Loucy (cell line): ENCODE measurements around the gene TGFBR3.

ENCODE experiments used
- H2AFZ ChIP-seq: fragments of 200-600 bp; sonication (generic); 2 replicates; pipeline ENCODE4 v1.6.0; 2016; ENCODE audit warnings: antibody characterized with exemption, mild to moderate bottlenecking, low read length, moderate library complexity
- H3F3A ChIP-seq: fragments of 200-600 bp; 2 replicates; pipeline ENCODE4 v1.6.0; 2016; ENCODE audit warnings: antibody characterized with exemption, low read depth, mild to moderate bottlenecking
- H3K27me3 ChIP-seq: fragments of 200-600 bp; sonication (generic); 2 replicates; pipeline ENCODE4 v1.6.1; 2014; ENCODE audit warnings: low read length, mild to moderate bottlenecking; ENCODE audit not compliant: insufficient read depth, poor library complexity, severe bottlenecking
- H3K36me3 ChIP-seq: fragments of 200-600 bp; sonication (generic); 2 replicates; pipeline ENCODE4 v1.6.1; 2016; ENCODE audit warnings: low read length; ENCODE audit not compliant: insufficient read depth
- H3K4me1 ChIP-seq: fragments of 200-600 bp; sonication (generic); 2 replicates; pipeline ENCODE4 v1.5.1; 2014; ENCODE audit warnings: low read length, mild to moderate bottlenecking; ENCODE audit not compliant: insufficient read depth, poor library complexity, severe bottlenecking
- H3K4me2 ChIP-seq: fragments of 200-600 bp; sonication (generic); 2 replicates; pipeline ENCODE4 v1.6.0; 2014; ENCODE audit warnings: antibody characterized with exemption, low read length, low read depth, mild to moderate bottlenecking; ENCODE audit not compliant: poor library complexity, severe bottlenecking
- H3K4me3 ChIP-seq: fragments of 200-600 bp; sonication (generic); 2 replicates; pipeline ENCODE4 v1.5.1; 2014; ENCODE audit warnings: low read length, mild to moderate bottlenecking, mixed read lengths; ENCODE audit not compliant: poor library complexity, severe bottlenecking
- H3K79me2 ChIP-seq: fragments of 200-600 bp; sonication (generic); 2 replicates; pipeline ENCODE4 v1.6.1; 2014; ENCODE audit warnings: low read length; ENCODE audit not compliant: insufficient read depth
- H3K9ac ChIP-seq: fragments of 200-600 bp; sonication (generic); 2 replicates; pipeline ENCODE4 v1.6.0; 2014; ENCODE audit warnings: mild to moderate bottlenecking, low read depth, low read length, moderate library complexity; ENCODE audit not compliant: poor library complexity, severe bottlenecking
- H3K9me2 ChIP-seq: fragments of 200-600 bp; sonication (generic); replicated peaks from 2 replicates; pipeline ENCODE4 v1.6.1; 2016; ENCODE audit warnings: low read depth, low read length, mixed read lengths
- H3K9me3 ChIP-seq: fragments of 200-600 bp; sonication (generic); 2 replicates; pipeline ENCODE4 v1.6.1; 2014; ENCODE audit warnings: mild to moderate bottlenecking, antibody characterized with exemption, low read length, low read depth; ENCODE audit not compliant: insufficient read depth
- H4K20me1 ChIP-seq: fragments of 200-600 bp; sonication (generic); 2 replicates; pipeline ENCODE4 v1.6.0; 2014; ENCODE audit warnings: antibody characterized with exemption, low read length, mild to moderate bottlenecking; ENCODE audit not compliant: insufficient read depth, poor library complexity, severe bottlenecking
- CTCF ChIP-seq: fragments of 200-600 bp; sonication (generic); conservative IDR thresholded peaks from 2 replicates; pipeline ENCODE4 v1.5.1; 2014; ENCODE audit warnings: mild to moderate bottlenecking, antibody characterized with exemption, low read length
- EZH2phosphoT487 ChIP-seq: fragments of 200-600 bp; IDR thresholded peaks from 2 replicates; pipeline ENCODE4 v1.6.1; 2018; ENCODE audit warnings: antibody characterized with exemption, mild to moderate bottlenecking, moderate library complexity, borderline replicate concordance

The TGFBR3 gene

GRCh38 chr1:91736715-91737615, 149.0 kb downstream of the TGFBR3 start:
- H3K4me1 ChIP-seq: no peaks in the 10 kb centered on the region
- no peaks in the 10 kb centered on the region for H3K9me2 ChIP-seq
- no peaks in the 10 kb centered on the region for H4K20me1 ChIP-seq
- H3F3A ChIP-seq: no peaks in the 10 kb centered on the region
- H2AFZ ChIP-seq: no peak overlapping the region
- no peaks in the 10 kb centered on the region for H3K79me2 ChIP-seq
- H3K4me3 ChIP-seq: no peak overlapping the region
- no peaks in the 10 kb centered on the region for H3K9me3 ChIP-seq
- no peaks in the 10 kb centered on the region for H3K36me3 ChIP-seq
- no peak overlapping the region for H3K4me2 ChIP-seq
- H3K9ac ChIP-seq: no peak overlapping the region
- H3K27me3 ChIP-seq: no peaks in the 10 kb centered on the region
- TF ChIP-seq EZH2phosphoT487 (no peak), CTCF (no peak)

GRCh38 chr1:91736146-91736714, 149.7 kb downstream of the TGFBR3 start:
- Histone ChIP-seq H3K9me2 (no peaks in the 10 kb centered on the region), H3K4me2 (no peak overlapping the region), H3K9ac (no peak overlapping the region), H3K36me3 (no peaks in the 10 kb centered on the region), H3F3A (no peaks in the 10 kb centered on the region), H3K9me3 (no peaks in the 10 kb centered on the region), H3K79me2 (no peaks in the 10 kb centered on the region), H3K4me3 (no peak overlapping the region), H3K27me3 (no peaks in the 10 kb centered on the region), H3K4me1 (no peaks in the 10 kb centered on the region), H4K20me1 (no peaks in the 10 kb centered on the region), H2AFZ (no peak overlapping the region)
- TF ChIP-seq CTCF (no peak), EZH2phosphoT487 (no peak)

- Histone ChIP-seq H3K79me2 (no peaks in the 10 kb centered on the region), H3K9me3 (no peaks in the 10 kb centered on the region), H3K36me3 (no peaks in the 10 kb centered on the region), H3K4me1 (no peaks in the 10 kb centered on the region), H3K9me2 (no peaks in the 10 kb centered on the region), H2AFZ (no peak overlapping the region), H3F3A (no peaks in the 10 kb centered on the region), H4K20me1 (no peaks in the 10 kb centered on the region), H3K4me2 (no peak overlapping the region), H3K4me3 (no peak overlapping the region), H3K27me3 (no peaks in the 10 kb centered on the region), H3K9ac (no peak overlapping the region)
- TF ChIP-seq EZH2phosphoT487 (no peak), CTCF (no peak)
Observed at GRCh38 chr1:91735266-91735845, 150.6 kb downstream of the TGFBR3 start.
